Activated CD8-positive, alpha-beta memory T cell treated with anti-CD3 and anti-CD28 coated beads for 4 hours (primary cell): ENCODE measurements around the gene CENPC.
"Not testable (repeated sequence)": the region's sequence is repeated elsewhere in the genome, so short reads cannot be mapped to it uniquely, and the experiment has no call there.

ENCODE experiments used
- DNase-seq, 2 donors: peaks; one replicate each; pipeline ENCODE4 v3.0.0-alpha.2; 2020; ENCODE audit warnings: low read depth in 2 of 2

CENPC gene

DNA sequence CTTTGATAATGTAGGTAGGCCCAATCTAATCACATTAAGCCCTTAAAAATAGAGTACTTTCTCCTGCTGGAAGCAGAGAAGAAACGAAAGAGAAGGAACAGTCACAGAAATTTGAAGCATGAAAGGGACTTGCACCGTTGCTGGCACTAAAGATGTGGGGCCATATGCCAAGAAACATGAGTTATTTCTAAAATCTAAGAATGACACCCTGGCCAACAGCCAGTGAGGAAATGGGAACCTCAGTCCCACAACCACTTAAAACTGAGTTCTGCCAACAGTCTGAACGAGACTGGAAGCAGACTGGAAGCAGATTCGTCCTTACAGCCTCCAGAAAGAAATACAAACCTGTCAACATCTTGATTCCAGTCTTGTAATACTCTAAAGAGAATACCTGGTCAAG is 70.1 kb downstream of the CENPC start:
- no peak for DNase-seq

DNA sequence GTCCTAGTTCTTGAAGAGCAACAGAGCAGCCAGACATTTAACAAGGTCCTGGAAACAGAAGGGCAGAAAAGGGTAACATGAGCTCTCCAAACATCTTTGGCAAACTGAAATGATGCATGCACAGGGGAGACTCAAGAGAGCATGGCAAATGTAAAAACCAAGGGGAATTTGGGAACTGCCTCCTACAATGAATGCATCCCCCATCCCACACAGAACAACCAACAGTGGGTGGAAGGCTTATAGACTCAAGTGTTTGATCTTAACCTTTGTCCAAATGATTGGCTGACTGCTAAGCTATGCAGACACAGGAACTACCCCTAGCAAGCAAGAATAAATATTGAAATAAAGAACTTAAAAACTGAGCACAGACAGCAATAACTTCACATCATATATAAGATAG is 74.4 kb downstream of the CENPC start:
- DNase-seq: no peak

DNA sequence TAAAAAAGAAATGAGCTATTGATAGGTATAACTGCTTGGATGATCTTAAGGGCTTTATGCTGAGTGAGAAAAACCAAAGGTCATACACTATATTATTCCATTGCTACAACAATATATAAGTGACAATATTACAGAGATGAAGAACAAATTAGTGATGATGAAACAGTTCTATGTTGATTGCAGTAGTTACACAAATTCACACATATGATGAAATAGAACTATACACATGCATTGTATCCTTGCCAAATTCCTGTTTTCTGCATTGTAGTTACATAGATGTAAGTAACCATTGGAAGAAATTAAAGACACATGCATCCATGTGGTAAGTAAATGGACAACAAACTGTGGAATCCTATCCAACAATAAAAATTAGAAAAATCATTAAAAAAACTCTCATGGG is 76.5 kb downstream of the CENPC start:
- DNase-seq: no peak

DNA sequence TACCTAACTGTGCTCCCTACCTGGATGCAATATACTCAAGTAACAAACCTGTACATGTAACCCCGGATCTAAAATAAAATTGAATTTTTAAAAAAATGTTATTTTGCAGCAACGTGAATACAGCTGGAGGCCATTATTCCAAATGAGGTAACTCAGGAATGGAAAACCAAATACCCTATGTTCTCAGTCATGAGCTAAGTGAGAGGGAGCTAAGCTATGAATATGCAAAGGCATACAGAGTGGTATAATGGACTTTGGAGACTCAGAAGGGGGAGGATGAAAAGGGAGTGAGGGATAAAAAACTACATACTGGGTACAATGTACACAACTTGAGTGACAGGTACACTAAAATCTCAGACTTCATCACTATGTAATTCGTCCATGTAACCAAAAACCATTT is 78.6 kb downstream of the CENPC start:
- DNase-seq: no peak

DNA sequence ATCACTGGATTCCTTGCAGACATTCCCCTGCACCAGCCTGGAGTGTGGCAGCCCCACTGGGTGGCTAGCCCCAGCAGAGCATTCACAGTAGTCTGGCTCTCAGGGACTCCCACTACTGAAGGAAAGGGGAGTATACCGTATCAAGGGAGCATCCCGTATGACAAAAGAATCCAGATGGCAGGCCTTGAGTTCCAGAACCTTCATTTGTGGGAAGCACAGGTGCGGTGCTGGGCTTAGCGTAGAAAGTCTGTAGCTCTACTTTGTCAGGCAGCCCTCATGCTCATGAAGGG is 79.6 kb downstream of the CENPC start:
- DNase-seq: no peak

DNA sequence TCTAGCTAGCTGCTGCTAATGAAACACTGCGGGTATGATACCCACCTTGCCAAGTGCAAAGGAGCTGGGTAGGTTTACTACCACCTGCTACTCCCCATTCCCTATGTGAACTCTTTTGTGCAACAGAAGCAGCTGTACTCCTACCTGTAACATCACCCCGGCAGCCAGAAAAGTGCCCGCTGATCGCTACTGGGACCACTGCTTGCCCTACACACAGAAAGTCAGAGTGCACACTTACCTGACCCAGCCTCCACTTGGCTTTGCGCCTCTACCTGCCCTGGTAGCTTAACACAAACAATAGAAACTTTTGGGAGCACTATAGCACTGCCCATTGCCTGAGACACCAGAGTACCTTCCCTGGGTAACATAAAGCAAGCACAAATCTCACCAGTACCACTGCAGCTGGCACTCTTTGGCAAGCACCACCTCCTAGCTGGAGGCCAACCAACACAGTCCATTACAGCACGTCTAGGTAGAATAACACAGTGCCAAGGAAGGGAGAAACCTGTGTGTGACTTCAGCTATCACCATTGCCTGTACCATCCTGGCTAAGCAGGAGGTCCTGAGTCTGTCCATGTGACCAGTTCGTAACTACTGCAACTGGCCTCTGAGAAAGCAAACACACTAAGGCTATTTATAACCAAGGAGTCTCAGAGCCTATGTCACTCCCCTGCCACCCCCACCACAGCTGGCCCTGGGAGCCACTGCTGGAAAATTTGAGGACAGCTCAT is 80.1 kb downstream of the CENPC start:
- DNase-seq: no peak

DNA sequence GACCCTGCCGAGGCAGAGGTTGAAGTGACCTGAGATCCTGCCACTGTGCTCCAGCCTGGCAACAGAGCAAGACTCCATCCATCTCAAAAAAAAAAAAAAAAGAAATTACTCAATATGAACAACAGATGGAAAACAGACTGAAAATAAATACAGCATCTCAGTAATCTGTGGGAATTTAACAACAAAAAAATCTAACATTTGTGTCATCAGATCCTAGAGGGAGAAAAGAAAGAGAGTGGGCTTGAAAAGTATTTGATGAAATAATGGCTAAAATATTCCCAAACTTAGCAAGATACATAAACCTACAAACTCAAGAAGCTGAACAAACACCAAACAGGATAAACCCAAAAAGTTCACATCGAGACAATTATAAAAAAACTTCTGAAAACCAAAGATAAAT is 84.7 kb downstream of the CENPC start:
- DNase-seq: no peak

DNA sequence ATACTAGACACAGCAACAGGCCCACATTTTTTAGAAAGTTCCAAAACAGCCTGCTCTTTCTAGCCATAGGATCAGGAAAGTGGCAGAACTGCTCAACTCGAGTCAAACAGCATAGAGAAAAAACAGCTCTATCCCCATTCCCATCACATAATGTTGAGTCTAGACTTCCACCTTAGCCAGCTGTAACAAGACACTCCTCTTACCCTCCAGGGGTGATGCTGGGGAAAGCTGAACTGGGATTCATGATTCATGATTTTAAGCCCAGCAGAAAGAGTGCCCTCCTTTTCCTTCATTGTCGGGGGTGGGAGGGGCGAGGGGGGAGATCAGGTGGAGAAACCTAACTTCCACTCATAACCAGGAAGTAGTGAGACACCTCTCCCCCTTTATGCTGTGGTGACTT is 86.1 kb downstream of the CENPC start:
- no peak for DNase-seq

DNA sequence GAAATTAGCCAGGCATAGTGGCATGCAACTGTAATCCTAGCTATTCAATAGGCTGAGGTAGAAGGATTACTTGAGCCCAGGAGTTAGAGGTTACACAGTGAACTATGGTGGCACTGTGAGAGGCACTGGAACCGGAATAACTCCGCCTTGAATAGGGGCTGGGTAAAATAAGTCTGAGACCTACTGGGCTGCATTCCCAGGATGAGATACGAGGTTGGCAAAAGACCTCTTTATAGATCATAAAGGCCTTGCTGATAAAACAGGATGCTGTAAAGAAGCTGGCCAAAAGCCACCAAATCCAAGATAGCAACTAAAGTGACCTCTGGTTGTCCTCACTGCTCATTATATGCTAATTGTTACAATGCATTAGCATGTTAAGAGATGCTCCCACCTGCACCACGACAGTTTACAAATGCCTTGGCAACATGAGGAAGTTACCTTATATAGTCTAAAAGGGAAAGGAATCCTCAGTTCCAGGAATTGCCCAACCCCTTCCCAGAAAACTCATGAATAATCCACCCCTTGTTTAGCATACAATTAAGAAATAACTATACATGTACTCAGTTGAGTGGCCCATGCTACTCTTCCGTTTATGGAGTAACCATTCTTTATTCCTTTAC is 88.6 kb downstream of the CENPC start:
- no peak for DNase-seq

DNA sequence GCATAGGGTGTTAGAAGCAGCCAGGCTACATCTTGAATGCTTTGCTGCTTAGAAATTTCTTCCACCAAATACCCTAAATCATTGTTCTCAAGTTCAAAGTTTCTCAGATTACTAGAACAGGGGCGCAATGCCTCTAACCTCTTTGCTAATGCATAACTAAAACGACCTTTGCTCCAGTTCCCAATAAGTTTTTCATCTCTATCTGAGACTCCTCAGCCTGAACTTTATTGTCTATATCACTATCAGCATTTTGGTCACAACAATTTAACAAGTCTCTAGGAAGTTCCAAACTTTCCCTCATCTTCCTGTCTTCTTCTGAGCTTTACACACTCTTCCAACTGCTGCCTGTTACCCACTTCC is 92.5 kb downstream of the CENPC start:
- not testable (repeated sequence) for DNase-seq

DNA sequence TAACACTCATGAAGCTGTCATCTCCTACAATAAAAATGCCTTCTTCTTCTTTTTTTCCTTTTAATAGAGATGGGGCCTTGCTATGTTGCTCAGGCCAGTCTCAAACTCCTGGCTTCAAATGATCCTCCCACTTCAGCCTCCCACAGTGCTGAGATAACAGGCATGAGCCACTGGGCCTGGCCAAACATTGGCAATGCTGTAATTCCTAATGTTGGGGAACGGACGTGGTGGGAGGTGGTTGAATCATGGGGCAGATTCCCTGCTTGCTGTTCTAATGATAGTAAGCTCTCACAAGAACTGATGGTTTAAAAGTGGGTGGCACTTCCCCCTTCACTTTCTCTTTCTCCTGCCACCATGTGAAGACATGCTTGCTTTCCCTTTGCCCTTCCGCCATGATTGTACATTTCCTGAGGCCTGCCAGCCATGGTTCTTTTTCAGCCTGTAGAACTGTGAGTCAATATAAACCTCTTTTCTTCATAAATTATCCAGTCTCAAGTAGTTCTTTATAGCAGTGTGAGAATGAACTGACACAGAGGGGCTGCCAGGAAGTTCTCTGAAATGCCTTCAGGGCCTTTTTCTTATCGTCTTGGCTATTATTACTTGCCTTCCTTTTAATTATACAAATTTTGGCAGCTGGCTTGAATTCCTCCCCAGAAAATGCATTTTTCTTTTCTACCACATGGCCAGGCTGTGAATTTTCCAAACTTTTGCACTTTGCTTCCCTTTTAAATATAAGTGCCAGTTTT is 93.0 kb downstream of the CENPC start:
- no peak for DNase-seq

DNA sequence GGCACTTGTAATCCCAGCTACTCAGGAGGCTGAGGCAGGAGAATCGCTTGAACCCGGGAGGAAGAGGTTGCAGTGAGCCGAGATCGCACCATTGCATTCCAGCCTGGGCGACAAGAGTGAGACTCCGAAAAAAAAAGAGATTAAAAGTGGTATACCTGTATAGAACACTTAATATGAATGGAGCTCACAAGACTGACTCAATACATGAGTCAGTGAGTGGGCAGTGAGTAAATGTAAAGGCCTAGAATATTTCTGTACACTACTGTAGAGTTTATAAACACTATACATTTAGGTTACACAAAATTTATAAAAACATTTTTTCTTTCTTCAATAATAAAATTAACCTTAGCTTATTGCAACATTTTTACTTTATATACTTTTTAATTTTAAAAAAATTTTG is 93.8 kb downstream of the CENPC start:
- DNase-seq: no peak

DNA sequence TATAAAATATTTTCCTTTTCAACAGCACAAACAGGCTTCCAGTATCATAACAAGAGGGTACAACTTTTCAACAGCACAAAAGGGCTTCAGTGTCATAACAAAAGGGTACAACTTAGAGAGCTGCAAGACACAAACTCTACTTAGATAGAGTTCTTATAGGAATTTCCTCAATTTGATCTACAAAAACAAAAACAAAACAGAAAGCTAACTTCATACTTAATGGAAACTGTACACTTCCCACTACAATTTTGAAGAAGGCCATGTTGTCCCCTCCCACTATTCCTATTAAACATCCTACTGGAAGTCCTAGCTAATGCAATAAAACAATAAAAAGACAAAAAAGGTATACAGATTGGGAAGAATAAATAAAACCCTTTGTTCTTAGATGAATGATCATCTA is 96.7 kb downstream of the CENPC start:
- DNase-seq: no peak

DNA sequence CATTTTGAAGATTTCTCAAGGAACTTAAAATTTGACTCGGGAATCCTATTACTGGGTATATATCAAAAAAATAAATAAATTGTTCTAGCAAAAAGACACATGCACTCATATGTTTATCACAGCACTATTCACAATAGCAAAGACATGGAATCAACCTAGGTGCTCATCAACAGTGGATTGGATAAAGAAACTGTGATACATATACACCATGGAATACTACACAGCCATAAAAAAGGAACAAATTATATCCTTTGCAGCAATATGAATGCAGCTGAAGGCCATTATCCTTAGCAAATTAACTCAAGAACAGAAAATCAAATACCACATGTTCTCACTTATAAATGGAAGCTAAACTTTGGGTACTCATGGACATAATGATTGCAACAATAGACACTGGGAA is 97.4 kb downstream of the CENPC start:
- no peak for DNase-seq

DNA sequence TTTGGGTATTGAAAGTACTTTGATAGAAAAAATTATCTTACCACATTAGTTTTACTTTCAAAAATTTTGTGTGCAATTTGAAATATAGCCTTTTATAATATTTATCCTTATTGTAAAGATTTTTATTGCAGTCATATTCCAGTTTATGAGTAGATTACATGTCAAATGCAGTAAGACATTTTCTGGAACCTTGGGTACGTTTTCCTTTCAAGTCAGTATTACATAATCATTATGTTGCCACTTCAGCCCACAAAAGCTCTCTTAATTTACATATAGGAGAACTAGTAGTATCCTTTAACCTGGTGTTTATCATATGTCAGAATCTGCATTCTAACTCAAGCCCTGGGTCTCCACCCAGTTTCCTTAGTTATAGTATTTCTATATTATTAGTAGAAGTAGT is 98.5 kb downstream of the CENPC start:
- DNase-seq: no peak

DNA sequence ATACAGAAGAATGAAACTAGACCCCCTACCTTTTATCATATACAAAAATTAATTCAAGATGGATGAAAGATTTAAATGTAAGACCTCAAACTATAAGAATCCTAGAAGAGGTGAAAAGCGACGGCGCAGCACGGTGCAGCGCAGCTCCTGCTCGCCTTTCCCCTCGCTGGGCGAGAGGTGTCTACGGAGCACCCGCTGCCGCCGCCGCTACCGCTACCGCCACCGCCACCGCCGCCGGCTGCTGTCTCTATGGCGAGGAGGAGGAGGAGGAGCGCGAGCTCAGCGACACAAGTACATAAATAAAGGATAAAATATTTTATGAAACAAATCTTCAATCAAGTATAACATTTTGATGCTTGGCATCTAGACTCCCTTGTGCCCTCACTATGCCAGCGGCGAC is 99.4 kb downstream of the CENPC start:
- not testable (repeated sequence) for DNase-seq

DNA sequence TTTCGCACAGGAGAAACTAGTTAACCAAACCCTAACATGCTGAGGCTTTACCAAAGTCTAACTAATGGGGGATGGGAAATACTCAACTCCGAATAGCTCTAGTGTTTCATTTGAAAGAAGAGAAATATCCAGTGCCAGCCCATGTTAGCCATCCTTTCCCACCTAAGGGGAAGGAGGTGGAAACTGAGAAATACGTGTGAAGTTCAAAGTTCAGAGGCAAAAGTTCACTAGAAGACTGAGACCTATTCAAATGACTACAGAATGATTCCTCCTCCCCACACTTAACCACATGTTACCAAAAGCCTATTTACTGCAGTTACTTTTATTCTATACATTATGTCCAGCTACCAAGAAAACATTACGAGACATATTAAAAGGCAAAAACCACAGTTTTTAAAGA is 106.3 kb downstream of the CENPC start:
- DNase-seq: no peak

DNA sequence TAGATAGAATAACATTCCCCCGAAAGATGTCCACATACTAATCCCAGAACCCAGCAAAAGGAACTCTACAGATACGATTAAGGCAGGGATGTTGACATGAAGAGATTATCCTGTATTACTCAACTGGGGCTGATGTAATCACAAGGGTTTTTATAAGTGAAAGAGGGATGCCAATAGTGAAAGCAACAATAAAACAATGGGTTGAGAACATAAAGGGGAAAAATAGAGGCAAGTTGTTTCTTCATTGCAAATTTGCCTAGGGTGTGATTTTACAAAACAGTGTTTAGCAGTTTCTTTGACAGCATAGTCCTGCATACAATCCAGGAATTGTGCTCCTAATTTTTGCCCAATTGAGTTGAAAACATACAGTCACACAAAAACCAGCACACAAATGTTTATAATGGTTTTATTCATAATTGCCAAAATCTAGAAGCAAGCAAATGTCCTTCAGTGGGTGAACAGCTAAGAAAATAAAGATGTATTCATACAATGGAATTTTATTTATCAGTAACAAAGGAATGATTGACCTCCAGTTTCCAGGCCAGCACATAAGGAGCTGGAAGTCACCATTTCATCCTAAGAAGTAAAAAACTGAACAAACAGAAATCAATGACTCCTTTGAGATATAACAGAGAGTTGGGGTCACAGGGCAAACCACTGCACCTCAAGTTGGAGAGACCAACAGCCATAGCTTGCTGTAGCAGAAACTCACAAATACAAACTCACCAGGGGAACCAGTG is 107.2 kb downstream of the CENPC start:
- no peak for DNase-seq

DNA sequence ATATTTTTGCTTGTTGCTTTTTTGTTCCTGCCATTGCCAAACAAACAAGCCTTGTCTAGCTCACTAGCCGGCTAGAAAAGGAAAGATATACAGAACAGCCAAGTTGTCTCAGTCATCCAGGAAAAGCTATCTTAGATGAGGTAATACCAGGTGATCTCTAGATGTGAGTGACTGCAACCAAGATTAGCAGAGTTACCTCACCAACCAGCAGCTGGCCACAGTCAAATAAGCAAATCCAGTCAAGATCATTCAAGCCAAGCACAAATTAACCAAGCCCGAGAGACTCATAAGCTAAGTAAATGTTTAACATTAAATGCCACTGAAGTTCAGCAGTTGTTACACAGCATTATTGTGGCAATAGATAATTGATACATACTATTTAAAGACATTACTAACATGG is 108.6 kb downstream of the CENPC start:
- no peak for DNase-seq

DNA sequence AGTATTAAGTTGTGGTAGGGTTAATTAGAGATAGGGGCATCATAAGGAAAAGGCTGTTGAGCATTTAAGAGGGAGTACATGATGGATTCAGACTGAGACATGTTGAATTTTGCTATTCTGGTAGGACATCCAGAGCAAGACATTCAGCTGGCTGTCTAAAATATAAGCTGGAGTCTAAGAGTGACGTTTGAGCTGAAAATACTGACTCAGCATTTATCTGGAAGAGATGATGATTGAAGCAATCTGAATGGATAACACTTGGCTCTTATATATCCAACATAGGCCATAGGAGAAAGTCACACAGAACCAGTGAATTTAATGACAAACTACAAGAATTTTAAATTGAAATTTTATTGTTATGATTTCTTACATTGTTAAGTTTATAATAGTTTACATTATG is 114.3 kb downstream of the CENPC start:
- DNase-seq: no peak

DNA sequence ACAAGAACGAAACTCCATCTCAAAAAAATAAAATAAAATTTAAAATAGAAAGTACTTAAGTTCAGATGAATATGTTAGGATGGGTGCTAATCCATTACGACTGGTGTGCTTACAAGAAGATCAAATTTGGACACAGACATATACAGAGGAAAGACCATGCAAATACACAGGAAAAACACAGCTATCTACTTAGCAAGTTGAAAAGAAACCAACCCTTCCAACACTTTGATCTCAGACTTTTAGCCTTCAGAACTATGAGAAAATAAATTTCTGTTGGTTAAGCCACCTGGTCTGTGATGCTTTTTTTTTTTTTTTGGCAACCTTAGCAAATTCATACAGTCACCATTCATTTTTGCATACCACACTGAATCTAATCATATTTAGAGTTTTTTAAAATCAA is 116.5 kb downstream of the CENPC start:
- no peak for DNase-seq
